GM21825 (cell line): ENCODE data around the gene MMP23B.

Experiments used
- ATAC-seq: cut with Tn5 transposase; IDR thresholded peaks from one replicate; pipeline ENCODE4 v1.9.1; 2021; ENCODE audit warnings: mild to moderate bottlenecking, moderate library complexity; ENCODE audit not compliant: unreplicated experiment

MMP23B gene

DNA sequence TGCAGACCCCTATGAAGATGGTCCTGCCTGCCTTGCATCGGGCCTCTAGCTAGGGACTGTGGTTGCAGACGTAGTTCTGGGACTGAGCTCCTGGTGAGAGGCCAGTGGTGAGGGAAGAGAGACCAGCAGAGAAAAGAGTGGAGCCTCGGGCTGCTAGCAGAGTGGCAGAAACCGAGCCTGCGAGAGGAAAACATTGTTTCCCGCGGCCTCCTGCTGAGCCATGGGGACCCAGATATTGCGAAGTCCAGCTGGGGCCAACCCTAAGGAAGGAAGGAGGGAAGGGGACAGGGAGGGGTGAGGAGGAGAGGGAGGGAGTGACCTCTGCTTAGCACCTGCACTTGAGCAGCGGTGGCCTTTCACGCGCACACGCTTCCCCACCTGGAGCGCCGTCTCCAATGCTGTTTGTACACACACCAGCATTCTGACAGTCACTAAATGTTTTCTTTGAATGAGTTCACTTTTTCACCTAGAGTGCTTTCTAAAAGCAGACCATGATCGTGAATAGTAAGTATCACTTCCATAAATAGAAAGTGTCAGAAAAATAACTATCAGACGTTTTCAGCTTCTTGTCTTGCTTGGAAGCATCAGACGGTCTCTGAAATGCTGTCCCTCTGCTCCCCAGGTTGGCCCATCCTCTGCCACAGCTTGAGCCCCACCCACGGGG, 29.5 kb upstream of the MMP23B start:
- ATAC-seq = no peak

DNA sequence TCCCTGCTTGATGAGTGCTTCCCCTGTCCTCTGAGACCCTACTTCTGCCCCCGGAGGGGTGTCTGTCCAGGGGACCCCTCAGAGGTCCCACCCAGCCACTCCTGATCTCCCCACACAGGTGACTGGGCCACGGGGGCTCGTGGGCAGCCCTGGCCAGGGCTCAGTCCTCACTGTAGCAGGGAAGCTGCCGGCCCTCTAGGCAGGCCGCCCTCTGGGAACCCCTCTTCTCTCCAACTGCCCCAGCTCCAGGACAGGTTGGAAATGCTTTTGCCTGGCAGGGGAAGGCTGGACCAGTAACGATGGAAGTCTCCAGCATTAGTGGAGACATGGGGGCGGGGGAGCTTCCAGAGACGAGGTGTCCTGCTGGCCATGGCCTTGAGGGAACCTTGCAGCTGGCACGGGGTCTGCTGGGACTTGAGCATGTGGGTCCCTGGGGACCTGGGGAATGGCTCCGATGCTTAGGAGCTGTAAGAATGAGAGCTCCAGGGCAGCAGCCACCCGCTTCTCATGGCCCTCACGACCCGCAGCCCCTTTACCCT, 28.9 kb upstream of the MMP23B start:
- ATAC-seq = no peak

DNA sequence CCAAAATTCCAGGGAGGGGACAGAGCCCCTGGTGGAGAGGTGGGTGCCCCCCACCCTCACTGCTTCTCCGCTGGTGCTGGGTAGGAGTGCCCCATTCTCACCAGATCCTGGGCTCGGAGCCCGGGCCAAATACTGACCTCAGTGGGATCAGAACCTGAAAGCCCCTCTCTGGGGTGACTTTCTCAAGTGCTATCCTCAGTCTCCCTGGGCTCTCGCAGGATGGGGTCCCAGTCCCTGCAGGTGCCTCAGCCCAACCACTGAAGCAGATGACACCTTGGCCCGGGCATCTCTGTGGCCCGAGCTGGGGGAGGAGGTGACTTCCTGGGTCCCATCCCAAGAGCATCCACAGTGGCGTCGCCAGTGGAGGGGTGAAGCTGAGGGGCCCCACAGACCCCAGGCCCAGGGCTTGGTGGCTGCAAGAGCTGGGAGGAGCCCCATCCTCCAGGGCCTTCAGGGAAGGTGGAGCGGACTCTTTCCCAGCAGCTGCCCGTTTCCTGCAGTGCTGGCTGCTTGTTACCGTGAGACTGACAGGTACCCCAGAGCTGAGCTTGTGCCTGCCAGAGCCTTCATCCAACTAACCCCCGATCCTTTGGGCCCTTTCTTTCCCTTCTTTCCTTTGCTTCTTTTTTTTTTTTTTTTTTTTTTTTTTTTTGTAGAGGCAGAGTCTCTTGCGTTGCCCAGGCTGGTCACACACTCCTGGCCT, 28.2 kb upstream of the MMP23B start:
- ATAC-seq = no peak

DNA sequence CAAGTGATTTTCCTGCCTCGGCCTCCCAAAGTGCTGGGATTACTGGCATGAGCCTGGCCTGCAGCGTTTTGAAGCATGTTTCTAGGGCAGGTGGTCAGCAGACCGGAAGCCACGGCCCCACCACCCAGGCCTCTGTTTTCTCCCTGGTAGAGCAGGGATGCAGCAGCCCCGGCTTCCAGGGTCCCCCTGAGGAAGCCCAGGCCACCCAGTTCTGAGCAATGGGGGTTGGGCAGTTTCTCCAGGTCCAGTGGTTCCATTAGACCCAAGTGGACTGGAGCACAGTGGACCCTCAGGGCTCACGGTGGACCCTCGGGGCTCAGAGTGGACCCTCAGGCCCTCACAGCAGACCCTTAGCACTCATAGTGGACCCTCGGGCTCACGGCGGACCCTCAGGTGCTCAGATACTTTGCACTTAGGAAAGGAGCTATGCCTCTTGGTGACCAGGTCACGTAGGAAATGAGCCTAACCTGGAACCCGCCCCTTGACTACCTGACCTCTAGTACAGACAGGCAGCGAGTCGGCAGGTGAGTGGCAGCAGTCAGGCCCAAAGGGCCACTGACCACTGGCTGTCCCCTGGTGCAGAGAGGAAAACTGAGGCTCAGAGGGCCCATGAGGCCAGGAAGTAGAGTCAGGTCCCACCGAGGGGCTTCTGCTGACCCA, 27.5 kb upstream of the MMP23B start:
- no peak for ATAC-seq

DNA sequence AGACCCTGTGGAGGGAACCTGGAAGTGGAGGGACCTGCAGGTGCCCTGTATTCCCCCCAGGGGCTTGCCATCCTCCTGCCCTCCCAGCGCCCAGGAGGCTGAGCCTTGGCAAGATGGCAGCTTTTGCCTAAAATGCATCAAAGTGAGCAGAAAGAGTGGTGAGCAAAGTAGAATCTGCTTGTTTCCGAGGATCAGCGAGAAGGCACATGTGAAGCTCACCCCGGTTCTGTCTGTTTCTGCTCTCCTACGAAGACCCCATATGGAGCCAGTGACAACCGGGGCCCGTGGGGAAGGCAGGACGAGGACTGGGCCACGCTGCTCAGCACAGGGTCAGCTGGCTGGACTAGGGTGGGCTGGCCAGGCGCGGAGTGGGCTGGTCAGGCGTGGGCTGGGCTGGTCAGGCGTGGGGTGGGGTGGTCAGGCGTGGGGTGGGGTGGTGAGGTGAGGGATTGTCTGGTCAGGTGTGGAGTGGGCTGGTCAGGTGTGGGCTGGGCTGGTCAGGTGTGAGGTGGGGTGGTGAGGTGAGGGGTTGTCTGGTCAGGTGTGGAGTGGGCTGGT, 26.9 kb upstream of the MMP23B start:
- no peak for ATAC-seq

DNA sequence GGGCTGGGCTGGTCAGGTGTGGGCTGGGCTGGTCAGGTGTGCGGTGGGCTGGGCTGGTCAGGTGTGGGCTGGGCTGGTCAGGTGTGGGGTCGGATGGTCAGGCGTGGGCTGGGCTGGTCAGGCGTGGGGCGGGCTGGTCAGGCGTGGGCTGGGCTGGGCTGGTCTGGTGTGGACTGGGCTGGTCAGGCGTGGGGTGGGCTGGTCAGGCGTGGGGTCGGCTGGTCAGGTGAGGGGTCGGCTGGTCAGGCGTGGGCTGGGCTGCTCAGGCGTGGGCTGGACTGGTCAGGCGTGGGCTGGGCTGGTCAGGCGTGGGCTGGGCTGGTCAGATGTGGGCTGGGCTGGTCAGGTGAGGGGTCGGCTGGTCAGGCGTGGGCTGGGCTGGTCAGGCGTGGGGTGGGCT, 26.2 kb upstream of the MMP23B start:
- ATAC-seq = no peak

DNA sequence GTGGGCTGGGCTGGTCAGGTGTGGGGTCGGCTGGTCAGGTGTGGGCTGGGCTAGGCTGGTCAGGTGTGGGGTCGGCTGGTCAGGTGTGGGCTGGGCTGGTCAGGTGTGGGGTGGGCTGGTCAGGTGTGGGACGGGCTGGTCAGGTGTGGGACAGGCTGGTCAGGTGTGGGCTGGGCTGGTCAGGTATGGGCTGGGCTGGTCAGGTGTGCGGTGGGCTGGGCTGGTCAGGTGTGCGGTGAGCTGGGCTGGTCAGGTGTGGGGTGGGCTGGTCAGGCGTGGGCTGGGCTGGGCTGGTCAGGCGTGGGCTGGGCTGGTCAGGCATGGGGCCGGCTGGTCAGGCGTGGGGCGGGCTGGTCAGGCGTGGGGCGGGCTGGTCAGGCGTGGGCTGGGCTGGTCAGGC, 25.7 kb upstream of the MMP23B start:
- ATAC-seq = no peak

DNA sequence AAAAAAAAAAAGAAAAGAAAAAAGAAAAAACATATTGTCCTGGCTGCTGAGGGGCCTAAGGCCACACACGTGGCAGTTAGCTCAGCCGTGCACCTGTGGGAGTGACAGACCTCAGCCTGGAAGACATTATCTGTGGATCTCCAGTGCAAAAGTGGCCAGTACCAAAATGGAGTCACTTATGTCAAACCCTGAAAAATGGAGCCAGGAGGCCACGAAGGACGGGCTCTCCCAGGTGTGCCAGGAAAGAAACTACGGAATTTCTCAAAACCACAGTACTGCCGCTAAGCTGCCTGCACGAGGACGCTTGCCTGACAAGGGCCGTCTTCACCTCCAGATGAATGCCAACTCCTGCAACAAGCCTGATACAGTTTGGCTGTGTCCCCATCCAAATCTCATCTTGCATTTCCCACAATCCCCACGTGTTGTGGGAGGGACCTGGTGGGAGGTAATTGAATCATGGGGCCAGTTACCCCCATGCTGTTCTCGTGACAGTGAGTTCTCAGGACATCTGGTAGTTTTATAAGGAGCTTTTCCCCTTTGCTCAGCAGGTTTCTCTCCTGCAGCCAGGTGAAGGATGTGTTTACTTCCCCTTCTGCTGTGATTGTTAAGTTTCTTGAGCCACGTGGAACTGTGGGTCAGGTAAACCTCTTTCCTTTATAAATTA, 22.0 kb upstream of the MMP23B start:
- ATAC-seq = no peak

DNA sequence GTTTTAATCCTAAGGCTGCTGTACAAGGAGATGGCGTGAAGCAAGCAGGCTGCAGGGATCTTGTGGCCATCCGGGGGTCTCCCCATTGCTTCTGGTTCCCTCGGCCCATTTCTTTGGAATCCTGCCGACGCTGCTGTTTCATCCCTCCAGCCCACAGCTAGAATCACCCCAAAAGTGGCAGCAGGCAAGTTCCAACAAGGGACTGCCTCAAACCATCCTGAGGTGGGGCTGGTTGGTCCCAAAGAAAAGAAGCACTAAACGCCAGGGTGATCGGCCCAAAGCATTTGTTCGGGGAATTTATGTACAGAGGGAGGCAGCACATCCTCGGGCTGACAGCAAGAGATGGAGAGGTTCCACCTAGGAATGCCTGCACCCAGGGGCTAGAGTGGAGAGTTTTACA, 21.2 kb upstream of the MMP23B start:
- ATAC-seq = no peak

DNA sequence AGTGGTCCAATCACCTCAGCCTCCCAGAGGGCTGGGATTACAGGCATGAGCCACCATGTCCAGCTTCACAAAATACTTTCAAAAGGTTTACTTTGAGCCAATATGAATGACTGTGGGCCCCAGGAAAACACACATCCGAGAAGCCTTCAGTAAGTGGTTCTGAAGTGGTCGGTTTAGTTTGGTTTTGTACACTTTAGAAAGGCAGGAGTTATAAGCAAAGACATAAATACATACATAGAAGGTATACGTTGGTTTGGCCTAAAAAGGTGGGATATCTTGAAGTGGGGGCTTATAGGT, 19.9 kb upstream of the MMP23B start:
- no peak for ATAC-seq

DNA sequence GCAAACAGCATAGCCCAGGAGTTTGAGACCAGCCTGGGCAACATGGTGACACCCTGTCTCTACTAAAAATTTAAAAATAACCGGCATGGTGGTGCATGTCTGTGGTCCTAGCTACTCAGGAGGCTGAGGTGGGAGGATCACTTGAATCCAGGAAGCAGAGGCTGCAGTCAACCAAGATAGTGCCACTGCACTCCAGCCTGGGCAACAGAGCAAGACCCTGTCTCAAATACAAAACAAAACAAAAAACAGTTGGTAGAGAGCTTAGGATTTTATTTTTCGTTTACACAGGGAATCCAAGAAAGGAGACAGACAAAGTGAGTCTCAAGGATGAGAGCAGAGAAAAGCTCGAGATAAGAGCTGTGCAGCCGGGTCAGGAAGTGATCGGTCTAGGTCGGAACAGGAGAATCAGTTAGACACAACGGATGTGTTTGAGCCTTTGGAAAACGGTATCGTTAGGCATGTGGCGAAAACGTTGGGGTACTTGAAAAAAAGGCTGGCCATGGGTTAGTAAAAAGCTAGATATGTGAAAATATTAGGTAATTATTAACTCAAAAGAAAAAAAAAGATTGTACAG, 18.4 kb upstream of the MMP23B start:
- ATAC-seq = no peak

DNA sequence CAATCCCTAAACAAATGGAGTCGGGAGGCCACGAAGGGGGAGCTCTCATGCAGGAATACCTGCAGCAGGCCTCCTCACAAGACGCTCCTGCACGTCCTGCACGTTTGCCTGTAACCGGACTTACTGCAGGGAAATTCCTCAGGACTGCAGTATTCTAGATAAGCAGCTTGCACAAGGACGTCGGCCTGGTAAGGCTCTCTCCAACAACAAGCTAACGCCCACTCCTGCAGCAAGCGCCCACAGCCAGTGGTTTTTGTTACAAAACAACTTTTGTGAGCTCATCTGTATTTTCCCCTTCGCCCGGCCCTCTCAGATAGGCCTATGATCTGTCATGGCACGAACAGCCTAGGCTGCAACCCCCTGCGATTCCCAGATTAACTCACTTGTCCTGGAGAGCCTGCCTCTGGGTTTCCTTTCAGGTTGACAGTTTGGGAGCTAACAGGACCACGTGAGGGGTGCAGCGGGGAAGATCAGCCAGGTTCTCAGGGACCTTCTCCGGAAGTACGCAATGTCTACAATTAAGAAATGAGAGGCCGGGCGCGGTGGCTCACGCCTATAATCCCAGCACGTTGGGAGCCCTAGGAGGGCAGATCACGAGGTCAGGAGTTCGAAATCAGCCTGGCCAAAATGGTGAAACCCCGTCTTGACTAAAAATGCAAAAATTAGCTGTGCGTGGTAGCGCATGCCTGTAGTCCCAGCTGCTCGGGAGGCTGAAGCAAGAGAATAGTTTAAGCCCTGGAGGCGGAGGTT, 17.6 kb upstream of the MMP23B start:
- no peak for ATAC-seq

DNA sequence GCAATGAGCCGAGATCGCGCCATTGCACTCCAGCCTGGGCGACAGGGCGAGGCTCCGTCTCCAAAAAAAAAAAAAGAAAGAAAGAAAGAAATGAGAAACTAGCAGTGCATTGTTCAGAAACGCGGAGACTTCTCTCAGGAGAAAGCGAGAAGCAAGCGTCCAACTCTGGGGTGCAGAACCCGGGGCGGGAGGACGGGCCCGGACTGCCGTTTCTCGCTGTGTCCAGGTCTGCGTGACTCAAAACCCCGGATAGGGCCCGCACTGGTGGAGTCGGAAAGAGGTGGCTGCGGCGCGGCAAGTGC, 17.1 kb upstream of the MMP23B start:
- ATAC-seq = no peak

DNA sequence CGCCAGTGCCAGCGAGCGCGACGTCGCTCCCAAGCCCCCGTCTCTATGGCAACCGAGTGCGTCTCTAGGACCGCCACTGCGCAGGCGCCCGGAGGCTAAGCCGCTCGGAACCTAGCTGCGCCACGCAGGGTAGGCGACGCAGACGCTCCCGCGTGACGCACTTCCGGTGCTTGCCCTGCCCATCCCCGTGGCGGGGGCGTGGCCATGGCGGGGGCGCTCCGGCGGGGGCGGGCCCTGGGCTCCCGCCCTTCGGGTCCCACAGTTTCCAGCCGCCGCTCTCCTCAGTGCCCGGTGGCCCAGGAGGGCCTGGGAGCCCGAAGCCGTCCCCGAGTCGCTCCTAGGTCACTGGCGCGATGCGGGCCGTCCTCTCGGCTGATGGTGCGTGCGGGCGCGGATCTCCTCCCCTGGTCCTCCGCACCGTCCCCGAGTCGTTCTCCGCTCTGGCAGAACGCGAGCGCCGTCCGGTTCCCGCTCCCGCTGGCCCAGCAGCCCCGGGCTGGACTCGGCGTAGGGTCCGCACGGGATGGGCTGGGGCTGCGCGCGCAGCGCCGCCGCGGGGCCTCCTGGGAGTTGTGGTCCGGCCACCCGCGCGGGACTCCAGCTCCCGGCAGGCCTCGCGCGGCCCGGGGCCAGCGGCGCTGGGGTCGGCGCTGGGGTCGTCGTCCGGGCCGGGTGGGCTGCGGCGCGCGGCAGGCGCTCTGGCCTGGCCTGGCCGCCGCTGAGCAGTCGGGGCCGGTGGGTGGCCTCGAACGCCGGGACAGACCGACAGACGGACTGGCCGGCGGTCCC, 16.5 kb upstream of the MMP23B start, which contains the start of gene MIB2:
Gene MIB2, plus strand, starts transcription at position 245 of the 789 bp plus-strand sequence. CDS start 7,953 bp downstream, outside the sequence.
- ATAC-seq = peak; percentile 71

DNA sequence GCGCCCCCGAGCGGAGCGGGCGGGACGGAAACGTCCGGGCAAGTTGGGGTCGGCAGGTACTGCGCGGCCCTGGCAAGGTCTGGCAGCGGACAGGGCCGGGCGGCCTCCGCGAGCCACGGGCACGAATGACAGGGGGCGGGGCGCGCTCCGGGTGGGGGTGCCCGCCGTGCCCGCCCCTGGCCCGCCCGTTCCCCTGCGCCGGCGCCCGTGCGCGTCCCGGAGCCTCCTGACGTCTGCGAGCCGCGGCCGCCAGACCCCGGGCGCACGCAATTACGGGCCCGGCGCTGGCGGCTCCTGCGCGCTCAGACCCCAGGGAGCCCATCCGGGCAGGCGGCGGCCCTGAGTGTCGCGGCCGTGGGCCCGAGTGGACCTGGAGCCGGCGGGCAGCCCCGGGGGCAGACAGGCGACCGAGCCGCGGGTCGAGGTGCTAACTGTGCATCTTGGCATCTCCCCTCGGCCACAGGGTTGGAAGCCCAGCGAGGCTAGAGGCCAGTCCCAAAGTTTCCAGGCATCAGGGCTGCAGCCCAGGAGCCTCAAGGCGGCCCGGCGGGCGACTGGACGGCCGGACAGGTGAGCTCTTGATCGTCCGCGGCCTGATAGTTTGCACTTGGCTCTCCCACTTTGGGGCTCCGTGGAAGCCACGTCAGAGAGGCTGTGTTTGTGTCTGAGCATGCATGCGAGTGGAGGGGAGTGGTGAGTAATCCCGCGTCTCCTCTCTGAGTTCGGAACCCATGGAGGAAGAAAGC, 15.8 kb upstream of the MMP23B start:
- ATAC-seq = peak; percentile 11

DNA sequence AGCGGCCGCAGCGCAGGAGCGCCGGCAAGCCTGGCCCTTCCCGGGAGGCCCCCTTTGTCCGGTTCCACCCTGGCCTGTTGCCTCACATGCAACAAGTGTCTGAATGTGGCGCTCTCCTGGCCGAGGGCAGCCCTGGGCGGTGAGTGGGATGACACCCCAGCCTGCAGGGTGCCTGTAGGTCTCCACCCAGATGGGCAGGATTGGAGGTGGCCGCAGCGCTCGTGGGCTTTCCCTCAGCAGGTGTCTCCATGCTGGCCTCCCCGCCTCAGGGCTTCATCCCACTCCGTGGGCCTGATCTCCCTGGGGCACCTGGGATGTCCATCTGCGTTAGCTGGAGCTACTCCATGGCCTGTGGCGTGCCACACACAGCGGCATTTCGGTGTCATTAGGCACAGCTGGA, 15.1 kb upstream of the MMP23B start:
- no peak for ATAC-seq

DNA sequence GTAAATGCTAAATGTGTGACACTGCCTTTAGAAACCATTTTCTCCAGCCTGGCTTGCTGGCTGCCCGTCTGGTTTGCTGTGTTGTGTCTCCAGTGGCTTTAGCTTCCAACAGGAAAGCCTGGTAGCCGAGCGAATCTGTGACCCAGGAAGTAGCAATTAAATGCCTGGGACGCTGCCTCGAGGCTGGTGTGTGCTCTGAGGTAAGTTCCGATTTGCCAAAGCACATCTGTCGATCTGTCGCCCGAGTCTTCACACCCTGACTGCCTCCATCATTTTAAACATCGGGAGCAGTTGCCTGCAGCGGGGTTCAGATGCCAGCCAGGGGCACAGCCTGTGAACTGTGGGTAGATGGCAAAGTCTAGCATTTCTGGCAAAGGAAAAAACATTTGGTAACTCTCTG, 14.5 kb upstream of the MMP23B start:
- ATAC-seq = no peak

DNA sequence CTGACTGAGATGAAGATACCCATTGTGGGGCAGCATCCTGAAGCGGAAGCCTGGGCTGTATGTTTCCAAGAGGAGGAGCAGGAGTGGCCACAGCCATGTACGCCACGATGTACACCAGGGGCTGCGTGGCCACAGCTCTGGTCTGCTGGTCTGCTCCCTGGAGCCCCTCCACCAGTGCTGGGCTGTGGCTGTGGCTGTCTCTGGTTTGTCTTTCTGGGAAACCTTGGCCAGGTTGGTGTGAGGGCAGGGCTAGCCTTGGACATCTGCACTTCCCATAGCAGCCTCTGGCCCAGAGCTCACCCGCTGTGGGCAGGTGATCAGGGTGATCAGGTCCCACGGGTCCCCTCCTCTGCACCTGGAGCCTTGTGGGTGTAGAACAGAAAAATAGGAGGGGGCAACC, 14.0 kb upstream of the MMP23B start:
- ATAC-seq = no peak
